A673 (cell line): Measurements from ENCODE around the gene GABRB1.

Experiments used
- CTCF ChIP-seq: fragments of 300-800, 200-600 bp; sonication (generic); conservative IDR thresholded peaks from 2 replicates; pipeline ENCODE4 v1.5.1; 2017; ENCODE audit warnings: low read depth, mild to moderate bottlenecking, antibody characterized with exemption, low read length, moderate library complexity, mixed read lengths
- EZH2 ChIP-seq: fragments of 200-600 bp; sonication (generic); IDR thresholded peaks from 2 replicates; pipeline ENCODE4 v1.6.1; 2017; ENCODE audit warnings: borderline replicate concordance, low read depth, mild to moderate bottlenecking, mixed read lengths, antibody characterized with exemption, low read length; ENCODE audit not compliant: poor library complexity, severe bottlenecking

- TF ChIP-seq CTCF (no peak), EZH2 (no peak)
These were observed 136.0 kb downstream of the GABRB1 start for GRCh38 chr4:47167081-47168035.
